Ascending aorta (tissue), 2 donors: Measurements from ENCODE around the gene THADA. TPM values are rescaled to one million over a fixed set of nuclear protein-coding genes. Genes with fewer than 3 reads are reported as not detected.

Experiments used
- DNase-seq, 2 donors: peaks; one replicate each; pipeline ENCODE4 v3.0.0-alpha.2; 2019; ENCODE audit warnings: low spot score in 2 of 2
- H3K27ac ChIP-seq, 2 donors: fragments of 200-600 bp; sonication (generic); one replicate each; pipeline ENCODE4 v1.5.1; 2016 to 2017; ENCODE audit warnings: mild to moderate bottlenecking in 1 of 2
- H3K27me3 ChIP-seq: fragments of 200-600 bp; sonication (generic); one replicate; pipeline ENCODE4 v1.5.1; 2017
- H3K36me3 ChIP-seq, 2 donors: fragments of 200-600 bp; sonication (generic); one replicate each; pipeline ENCODE4 v1.5.1; 2016
- H3K4me1 ChIP-seq, 2 donors: fragments of 200-600 bp; sonication (generic); one replicate each; pipeline ENCODE4 v1.5.1; 2016 to 2017; ENCODE audit warnings: mild to moderate bottlenecking in 1 of 2
- H3K4me3 ChIP-seq, 2 donors: fragments of 200-600 bp; sonication (generic); one replicate each; pipeline ENCODE4 v1.5.1; 2016 to 2017; ENCODE audit warnings: mild to moderate bottlenecking in 1 of 2
- H3K9me3 ChIP-seq, 2 donors: fragments of 200-600 bp; sonication (generic); one replicate each; pipeline ENCODE4 v1.5.1; 2016
- CTCF ChIP-seq, 3 experiments: fragments of 200-600 bp in 2 of 3; fragments of 450-650 bp in 1 of 3; sonication (generic) in 2 of 3; IDR thresholded peaks; one replicate each; pipeline ENCODE4 v1.5.1; 2016 to 2019; ENCODE audit warnings: antibody characterized with exemption in 3 of 3, mild to moderate bottlenecking in 1 of 3, moderate library complexity in 1 of 3
- intact Hi-C: fragments of 100-400 bp; cut with DNase I; formaldehyde crosslinking; loops from one replicate; pipeline ENCODE4 v1.15.1; 2023
- total RNA-seq: library from RNA; depleted of rRNA; stranded (reverse); fragments of >200 nt; gene quantifications from one replicate; pipeline ENCODE4 v1.1.0, GENCODE V29; 2016

THADA gene
- total RNA-seq, 1 donor from 2014 or later: 27.4 TPM

- intact Hi-C loops: no loop called here
- Histone ChIP-seq H3K36me3 (no peaks in the 10 kb centered on the region), H3K9me3 (no peaks in the 10 kb centered on the region), H3K27ac (peak overlapping the region; percentile 56 to 82), H3K4me1 (peaks cover 24 to 56% of the 10 kb centered on the region in 2 donors), H3K4me3 (no peak overlapping the region), H3K27me3 (no peaks in the 10 kb centered on the region)
- DNase-seq: peak in 1 of 2 donors; percentile 75
- no peak for TF ChIP-seq CTCF (IDR thresholded peaks at IDR 0.05)
Observed at GRCh38 chr2:43273529-43273928, 322.3 kb downstream of the THADA start.

GRCh38 chr2:43270930-43271615, 324.8 kb downstream of the THADA start:
- peaks cover 20 to 50% of the 10 kb centered on the region in 2 donors for H3K4me1 ChIP-seq
- no peak for DNase-seq
- intact Hi-C loops: no loop called here
- H3K4me3 ChIP-seq: no peak overlapping the region
- H3K27me3 ChIP-seq: no peaks in the 10 kb centered on the region
- H3K27ac ChIP-seq: no peak overlapping the region
- H3K9me3 ChIP-seq: no peaks in the 10 kb centered on the region
- TF ChIP-seq CTCF (IDR thresholded peaks at IDR 0.05): no peak
- H3K36me3 ChIP-seq: no peaks in the 10 kb centered on the region

- peak overlapping the region; percentile 79 to 90 for H3K27ac ChIP-seq
- H3K27me3 ChIP-seq: no peaks in the 10 kb centered on the region
- intact Hi-C loops: no loop called here
- no peak for DNase-seq
- H3K9me3 ChIP-seq: no peaks in the 10 kb centered on the region
- TF ChIP-seq CTCF (IDR thresholded peaks at IDR 0.05): no peak
- H3K4me1 ChIP-seq: peaks cover 20 to 49% of the 10 kb centered on the region in 2 donors
- H3K4me3 ChIP-seq: no peak overlapping the region
- no peaks in the 10 kb centered on the region for H3K36me3 ChIP-seq
Observed at GRCh38 chr2:43270461-43270860, 325.4 kb downstream of the THADA start.

- Histone ChIP-seq H3K9me3 (no peaks in the 10 kb centered on the region), H3K4me1 (peaks cover 19 to 52% of the 10 kb centered on the region in 2 donors), H3K36me3 (no peaks in the 10 kb centered on the region), H3K27ac (peak overlapping the region; percentile 79 to 90), H3K4me3 (no peak overlapping the region), H3K27me3 (no peaks in the 10 kb centered on the region)
- TF ChIP-seq CTCF (IDR thresholded peaks at IDR 0.05): no peak
- intact Hi-C loops: loop anchor here (5.0 kb wide), 1 partner anchor 33 kb away; no protein-coding TSS in a partner anchor
- peak; percentile 50 to 88 for DNase-seq
Observed at GRCh38 chr2:43269706-43270105, 326.1 kb downstream of the THADA start.

- no peaks in the 10 kb centered on the region for H3K27me3 ChIP-seq
- peak overlapping the region; percentile 7 to 16 for H3K4me3 ChIP-seq
- DNase-seq: peak; percentile 68 to 95
- no peaks in the 10 kb centered on the region for H3K9me3 ChIP-seq
- H3K27ac ChIP-seq: peak overlapping the region; percentile 79 to 90
- no peaks in the 10 kb centered on the region for H3K36me3 ChIP-seq
- peaks cover 24 to 54% of the 10 kb centered on the region in 2 donors for H3K4me1 ChIP-seq
- intact Hi-C loops: loop anchor here (5.0 kb wide), 1 partner anchor 33 kb away; no protein-coding TSS in a partner anchor
- TF ChIP-seq CTCF (IDR thresholded peaks at IDR 0.05): no peak
Observed at GRCh38 chr2:43269074-43269572, 326.7 kb downstream of the THADA start.
